HepG2 (cell line): ENCODE measurements around the gene TUT1. TPM values are rescaled to one million over a fixed set of nuclear protein-coding genes. Genes with fewer than 3 reads are reported as not detected.

Source experiments
- DNMT1 ChIP-seq: sonication (generic); formaldehyde crosslinking; IDR thresholded peaks from 2 replicates; pipeline ENCODE4 v1.5.1; 2020; ENCODE audit warnings: mild to moderate bottlenecking, missing genetic modification reagents
- DRAP1 ChIP-seq: IDR thresholded peaks from 2 replicates; pipeline ENCODE4 v1.6.1; 2016; ENCODE audit warnings: missing genetic modification reagents, missing compliant biosample characterization
- EP300 ChIP-seq, 3 experiments: sonication (generic) in 1 of 3; formaldehyde crosslinking in 1 of 3; IDR thresholded peaks; 2 replicates each; pipeline versions ENCODE4 v1.5.1 to v1.6.1; 2011 to 2020; ENCODE audit warnings: low read depth in 2 of 3, low read length in 2 of 3, borderline replicate concordance in 1 of 3, improper control_type of control experiment in 1 of 3, mild to moderate bottlenecking in 1 of 3, missing genetic modification reagents in 1 of 3, moderate library complexity in 1 of 3
- FOSL1 ChIP-seq: sonication (generic); formaldehyde crosslinking; IDR thresholded peaks from 2 replicates; pipeline ENCODE4 v1.9.0; 2021; ENCODE audit warnings: missing genetic modification reagents, borderline replicate concordance
- GATAD1 ChIP-seq: IDR thresholded peaks from 2 replicates; pipeline ENCODE4 v1.6.1; 2016; ENCODE audit warnings: missing genetic modification reagents, missing compliant biosample characterization
- HBP1 ChIP-seq: IDR thresholded peaks from 2 replicates; pipeline ENCODE4 v1.6.1; 2016; ENCODE audit warnings: low read depth, control low read depth
- IRF2 ChIP-seq: IDR thresholded peaks from 2 replicates; pipeline ENCODE4 v1.6.1; 2018; ENCODE audit warnings: missing genetic modification reagents, missing compliant biosample characterization
- NFE2L2 ChIP-seq: fragments of 150-350 bp; IDR thresholded peaks from 2 replicates; pipeline ENCODE4 v1.6.1; 2014; ENCODE audit warnings: low read length
- PHF8 ChIP-seq: sonication (generic); formaldehyde crosslinking; IDR thresholded peaks from 2 replicates; pipeline ENCODE4 v1.5.0; 2020; ENCODE audit warnings: missing genetic modification reagents
- POLR2A ChIP-seq, 2 experiments: IDR thresholded peaks; 2 replicates each; pipeline ENCODE4 v1.6.1; 2011; ENCODE audit warnings: low read depth in 2 of 2, low read length in 2 of 2, mild to moderate bottlenecking in 1 of 2, moderate library complexity in 1 of 2; ENCODE audit not compliant: insufficient read depth in 1 of 2
- POLR2G ChIP-seq: fragments of 200-400 bp; formaldehyde crosslinking; IDR thresholded peaks from 2 replicates; pipeline ENCODE4 v1.6.1; 2018; ENCODE audit warnings: mild to moderate bottlenecking, low read depth, low read length, moderate library complexity
- RNF2 ChIP-seq: fragments of 450-650 bp; conservative IDR thresholded peaks from 2 replicates; pipeline ENCODE4 v1.6.1; 2016; ENCODE audit warnings: low read depth
- SATB2 ChIP-seq: sonication (generic); formaldehyde crosslinking; IDR thresholded peaks from 2 replicates; pipeline ENCODE4 v1.5.0; 2020; ENCODE audit warnings: missing genetic modification reagents
- TRIM22 ChIP-seq: fragments of 450-650 bp; IDR thresholded peaks from 2 replicates; pipeline ENCODE4 v1.6.1; 2017
- YY1 ChIP-seq: IDR thresholded peaks from 2 replicates; pipeline ENCODE4 v1.6.1; 2011; ENCODE audit warnings: low read length, low read depth, moderate library complexity, mild to moderate bottlenecking; ENCODE audit not compliant: insufficient read depth, insufficient replicate concordance
- ZBTB2 ChIP-seq: sonication (generic); formaldehyde crosslinking; IDR thresholded peaks from 2 replicates; pipeline ENCODE4 v1.8.0; 2022; ENCODE audit warnings: low read depth, missing genetic modification reagents
- ZFX ChIP-seq: sonication (generic); formaldehyde crosslinking; IDR thresholded peaks from 2 replicates; pipeline ENCODE4 v1.4.0; 2020; ENCODE audit warnings: mild to moderate bottlenecking, low read depth, missing genetic modification reagents, moderate library complexity
- ZIK1 ChIP-seq: sonication (generic); formaldehyde crosslinking; IDR thresholded peaks from 2 replicates; pipeline ENCODE4 v1.5.0; 2020; ENCODE audit warnings: mild to moderate bottlenecking, low read depth, missing genetic modification reagents, borderline replicate concordance
- ZNF205 ChIP-seq: IDR thresholded peaks from 2 replicates; pipeline ENCODE4 v1.6.1; 2018; ENCODE audit warnings: missing biosample characterization, missing genetic modification reagents
- ZNF317 ChIP-seq: sonication (generic); formaldehyde crosslinking; IDR thresholded peaks from 2 replicates; pipeline ENCODE4 v1.5.0; 2020; ENCODE audit warnings: mild to moderate bottlenecking, missing genetic modification reagents
- ZNF367 ChIP-seq: sonication (generic); formaldehyde crosslinking; IDR thresholded peaks from 2 replicates; pipeline ENCODE4 v1.4.0; 2020; ENCODE audit warnings: missing genetic modification reagents, borderline replicate concordance
- ZNF580 ChIP-seq: IDR thresholded peaks from 2 replicates; pipeline ENCODE4 v1.6.1; 2016; ENCODE audit warnings: low read depth, borderline replicate concordance
- ZNF672 ChIP-seq: sonication (generic); formaldehyde crosslinking; IDR thresholded peaks from 2 replicates; pipeline ENCODE4 v1.8.1; 2022; ENCODE audit warnings: missing genetic modification reagents
- ZNF816 ChIP-seq: sonication (generic); formaldehyde crosslinking; IDR thresholded peaks from 2 replicates; pipeline ENCODE4 v1.8.0; 2022; ENCODE audit warnings: missing genetic modification reagents, mild to moderate bottlenecking, borderline replicate concordance
- polyA plus RNA-seq, 8 experiments: library from polyadenylated mRNA; depleted of rRNA in 3 of 8; stranded (reverse) in 7 of 8; unstranded in 1 of 8; fragments of >200 nt; fragmentation: Illumina TruSeq in 4 of 8; extraction: Trizol in 4 of 8; gene quantifications; 2 replicates each; pipeline versions ENCODE4 v1.2.1 to v1.2.3, GENCODE V29; 2011 to 2016; ENCODE audit warnings: low read depth in 4 of 8, missing spikeins in 1 of 8, mixed read lengths in 1 of 8; ENCODE audit not compliant: insufficient read depth in 1 of 8
- total RNA-seq, 5 experiments: library from RNA; depleted of rRNA; stranded (reverse); fragments of >200 nt; fragmentation: Illumina TruSeq; extraction: Trizol; gene quantifications; 2 replicates each; pipeline ENCODE4 v1.2.3, GENCODE V29; 2016; ENCODE audit warnings: low read depth in 1 of 5

The TUT1 gene
- total and polyA plus RNA-seq, 2 of the 13 experiments (the other 11 are each of a cell fraction or from before 2014, with no cell fraction given): 9.7 to 14.3 TPM

DNA sequence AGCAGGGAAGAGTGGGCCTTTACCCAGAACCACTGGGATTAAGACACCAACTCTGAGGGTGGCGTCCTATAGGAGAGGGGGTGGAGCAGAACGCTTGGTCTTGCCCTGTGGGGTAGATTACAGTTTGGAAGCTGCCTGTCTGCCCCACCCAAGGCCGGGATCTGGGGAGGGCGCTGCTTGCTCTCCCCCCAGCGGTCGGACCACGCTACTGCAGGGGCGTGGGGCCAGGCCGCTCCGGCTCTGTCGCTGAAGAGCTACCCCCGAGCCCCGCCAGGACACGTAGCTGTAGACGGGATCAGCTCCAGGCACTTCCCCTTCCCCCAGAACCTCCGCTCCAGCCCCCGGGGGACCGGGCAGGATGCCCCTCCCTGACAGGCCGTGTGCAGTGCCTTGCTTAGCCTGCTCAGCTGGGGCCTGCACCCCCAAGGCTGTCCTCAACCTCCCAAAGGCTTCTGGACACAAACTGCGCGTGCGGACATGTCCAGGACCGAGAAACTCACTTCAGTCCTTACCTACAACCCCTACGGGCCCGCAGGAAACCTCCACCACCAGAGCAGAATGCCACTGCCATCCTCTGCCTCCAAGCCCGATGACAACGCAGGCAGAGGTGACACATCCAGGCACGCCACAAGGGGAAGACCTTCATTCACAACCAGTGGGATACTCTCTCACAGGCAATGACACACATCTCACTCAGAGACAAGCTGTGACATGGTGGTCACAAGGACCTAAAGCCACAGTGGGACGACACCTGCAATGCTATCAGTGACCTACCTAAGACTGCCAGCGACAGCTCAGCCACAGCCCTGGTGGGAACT is 48.4 kb downstream of the TUT1 start (continued):
- TF ChIP-seq DNMT1 (CRISPR knock-in tag): no peak
- TF ChIP-seq POLR2G: no peak
- TF ChIP-seq EP300 (IDR thresholded peaks at IDR 0.05; ENCODE audit: low read depth in 2 of 2, low read length in 2 of 2): no peak
- TF ChIP-seq EP300 (CRISPR knock-in tag; IDR thresholded peaks at IDR 0.05; ENCODE audit: borderline replicate concordance): no peak
- no peak for TF ChIP-seq ZBTB2
- no peak for TF ChIP-seq YY1
- 0 out of 4 replicates have a peak, but pooled peaks of 1 of the 2 experiments have one; percentile 11 for TF ChIP-seq POLR2A (IDR thresholded peaks at IDR 0.05; ENCODE audit: insufficient read depth in 1 of 2, low read depth in 2 of 2, low read length in 2 of 2)
- no peak for TF ChIP-seq NFE2L2
- no peak for TF ChIP-seq TRIM22
- no peak for TF ChIP-seq ZNF672 (CRISPR knock-in tag)
- TF ChIP-seq RNF2: no peak
- TF ChIP-seq HBP1: no peak
- TF ChIP-seq ZFX (CRISPR knock-in tag): peak; percentile 53
- 0 out of 2 replicates have a peak, but pooled peaks have one; percentile 37 for TF ChIP-seq ZNF205
- TF ChIP-seq PHF8 (CRISPR knock-in tag): 0 out of 2 replicates have a peak, but pooled peaks have one; percentile 36
- no peak for TF ChIP-seq ZNF816
- no peak for TF ChIP-seq FOSL1 (CRISPR knock-in tag)
- TF ChIP-seq GATAD1 (CRISPR knock-in tag): no peak
- peak; percentile 88; the same call in 1 of the 2 replicates for TF ChIP-seq ZNF580
- no peak; the same call in 1 of the 2 replicates for TF ChIP-seq ZIK1
- TF ChIP-seq IRF2: peak; percentile 81
- TF ChIP-seq ZNF317 (CRISPR knock-in tag): peak; percentile 45; the same call in 1 of the 2 replicates
- TF ChIP-seq SATB2 (CRISPR knock-in tag): no peak
- TF ChIP-seq ZNF367: no peak
- TF ChIP-seq DRAP1 (CRISPR knock-in tag): no peak
